GM12878 (cell line): Measurements from ENCODE around the gene UTP4. TPM values are rescaled to one million over a fixed set of nuclear protein-coding genes. Genes with fewer than 3 reads are reported as not detected.

Experiments
- ATAC-seq: fragments of 200-7000 bp; cut with Tn5 transposase; 3 replicates; pipeline ENCODE4 v1.9.1; 2020; ENCODE audit warnings: mild to moderate bottlenecking, moderate library complexity
- BruUV-seq: library from RNA; stranded (reverse); fragments of 400-500 nt; replicated peaks from 2 replicates; lab custom pipeline; 2021; lab: Mats Ljungman, UMichigan
- CTCF ChIA-PET: fragments of 300-600 bp; sonication (Branson Sonifier 250); formaldehyde crosslinking; extraction: SDS; loops from one replicate; lab custom pipeline; 2021; ENCODE audit warnings: inconsistent platforms; lab: Yijun Ruan, JAX
- POLR2A ChIA-PET: fragments of 350-600 bp; formaldehyde crosslinking; extraction: SDS; loops from one replicate; lab custom pipeline; 2021; ENCODE audit warnings: inconsistent platforms; lab: Charles Lee
- RAD21 ChIA-PET: fragments of 300-600 bp; sonication (Branson Sonifier 250); formaldehyde crosslinking; loops from one replicate; lab custom pipeline; 2023; ENCODE audit warnings: antibody characterized with exemption; ENCODE audit not compliant: unreplicated experiment; lab: Charles Lee
- SMC1A ChIA-PET: fragments of 300-600 bp; sonication (Branson Sonifier 250); formaldehyde crosslinking; loops from one replicate; lab custom pipeline; 2023; ENCODE audit not compliant: unreplicated experiment, uncharacterized antibody; lab: Charles Lee
- DNase-seq: peaks from one replicate; pipeline ENCODE4 v3.0.0-alpha.2; 2011; ENCODE audit warnings: low read depth, low spot score
- FAIRE-seq: peaks from 3 replicates; lab custom pipeline; 2011; peaks lifted over from hg19 to GRCh38; lab: Jason Lieb, UNC
- H2AFZ ChIP-seq: 2 replicates; pipeline ENCODE4 v1.6.0; 2011; ENCODE audit warnings: low read depth, low read length, control low read depth; ENCODE audit not compliant: control insufficient read depth
- H3K27ac ChIP-seq: 2 replicates; pipeline ENCODE4 v1.5.1; 2011; ENCODE audit warnings: control low read depth; ENCODE audit not compliant: control insufficient read depth, insufficient read depth
- H3K27me3 ChIP-seq, 2 experiments: replicated peaks in 1 of 2; 2 replicates each; pipeline versions ENCODE4 v1.6.0 to v1.6.1; 2011; ENCODE audit warnings: low read length in 1 of 2; ENCODE audit not compliant: control insufficient read depth in 2 of 2, insufficient read depth in 2 of 2
- H3K36me3 ChIP-seq, 2 experiments: 2 replicates each; pipeline ENCODE4 v1.5.1; 2011; ENCODE audit warnings: low read length in 1 of 2; ENCODE audit not compliant: control insufficient read depth in 2 of 2, insufficient read depth in 2 of 2
- H3K4me1 ChIP-seq: 2 replicates; pipeline ENCODE4 v1.6.1; 2011; ENCODE audit warnings: mild to moderate bottlenecking, low read length, moderate library complexity, mixed read lengths; ENCODE audit not compliant: control insufficient read depth, insufficient read depth
- H3K4me2 ChIP-seq: 2 replicates; pipeline ENCODE4 v1.6.0; 2011; ENCODE audit warnings: control low read depth; ENCODE audit not compliant: control insufficient read depth, insufficient read depth
- H3K4me3 ChIP-seq: fragments of 200-600 bp; sonication (generic); 2 replicates; pipeline ENCODE4 v1.5.1; 2016
- H3K79me2 ChIP-seq: 2 replicates; pipeline ENCODE4 v1.6.0; 2011; ENCODE audit warnings: low read length; ENCODE audit not compliant: control insufficient read depth, insufficient read depth
- H3K9ac ChIP-seq: 2 replicates; pipeline ENCODE4 v1.8.0; 2011; ENCODE audit warnings: low read length, control low read depth, mixed read lengths; ENCODE audit not compliant: control insufficient read depth, insufficient read depth
- H3K9me3 ChIP-seq: replicated peaks from 3 replicates; pipeline ENCODE4 v1.5.1; 2011; ENCODE audit warnings: mild to moderate bottlenecking, low read length; ENCODE audit not compliant: control insufficient read depth, insufficient read depth
- H4K20me1 ChIP-seq: 2 replicates; pipeline ENCODE4 v1.6.0; 2011; ENCODE audit not compliant: control insufficient read depth, insufficient read depth
- BACH1 ChIP-seq: fragments of 450-650 bp; IDR thresholded peaks from 2 replicates; pipeline ENCODE4 v1.6.1; 2017; ENCODE audit warnings: mild to moderate bottlenecking, borderline replicate concordance
- EZH2 ChIP-seq: IDR thresholded peaks from 2 replicates; pipeline ENCODE4 v1.6.1; 2012; ENCODE audit warnings: low read depth, mild to moderate bottlenecking, control low read depth, inconsistent platforms, low read length, borderline replicate concordance; ENCODE audit not compliant: control insufficient read depth
- HDGF ChIP-seq: fragments of 450-650 bp; IDR thresholded peaks from 2 replicates; pipeline ENCODE4 v1.6.1; 2016; ENCODE audit warnings: antibody characterized with exemption
- IKZF2 ChIP-seq, 2 experiments: fragments of 450-650 bp; IDR thresholded peaks; 2 replicates each; pipeline ENCODE4 v1.6.1; 2017; ENCODE audit warnings: mild to moderate bottlenecking in 2 of 2, moderate library complexity in 2 of 2
- KAT2A ChIP-seq: conservative IDR thresholded peaks from 2 replicates; pipeline ENCODE4 v1.6.1; 2011; ENCODE audit warnings: low read depth, low read length; ENCODE audit not compliant: control insufficient read depth
- MYB ChIP-seq: fragments of 150-350 bp; IDR thresholded peaks from 2 replicates; pipeline ENCODE4 v1.6.1; 2014; ENCODE audit warnings: mild to moderate bottlenecking, low read depth, low read length, borderline replicate concordance
- NFIC ChIP-seq: IDR thresholded peaks from 2 replicates; pipeline ENCODE4 v1.6.1; 2012; ENCODE audit warnings: low read depth, mild to moderate bottlenecking, inconsistent platforms, low read length, moderate library complexity
- NFXL1 ChIP-seq: fragments of 450-650 bp; IDR thresholded peaks from 2 replicates; pipeline ENCODE4 v1.6.1; 2017; ENCODE audit warnings: antibody characterized with exemption, mild to moderate bottlenecking, borderline replicate concordance
- POLR2AphosphoS5 ChIP-seq: IDR thresholded peaks from 2 replicates; pipeline ENCODE4 v1.6.1; 2011; ENCODE audit warnings: mild to moderate bottlenecking, low read length, inconsistent platforms
- RAD51 ChIP-seq: fragments of 450-650 bp; IDR thresholded peaks from 2 replicates; pipeline ENCODE4 v1.6.1; 2016; ENCODE audit warnings: moderate library complexity, mild to moderate bottlenecking, inconsistent platforms
- SMAD1 ChIP-seq: fragments of 450-650 bp; IDR thresholded peaks from 2 replicates; pipeline ENCODE4 v1.6.1; 2018; ENCODE audit warnings: mild to moderate bottlenecking, low read depth; ENCODE audit not compliant: partially characterized antibody
- SREBF1 ChIP-seq: IDR thresholded peaks from 2 replicates; pipeline ENCODE4 v1.6.1; 2012; ENCODE audit warnings: mild to moderate bottlenecking, low read length
- SUZ12 ChIP-seq: fragments of 200-600 bp; sonication (generic); IDR thresholded peaks from one replicate; pipeline ENCODE4 v1.6.1; 2018; ENCODE audit warnings: antibody characterized with exemption, mild to moderate bottlenecking; ENCODE audit not compliant: unreplicated experiment
- YY1 ChIP-seq: IDR thresholded peaks from 2 replicates; pipeline ENCODE4 v1.6.1; 2011; ENCODE audit warnings: low read depth, mild to moderate bottlenecking, low read length
- WGBS: methylation state at CpG from one replicate; pipeline ENCODE4 v1.1.6; 2016; ENCODE audit warnings: low lambda C conversion rate; ENCODE audit not compliant: insufficient replicate concordance, insufficient coverage; ENCODE audit errors: missing lambda C conversion rate; 5-methylcytosine and 5-hydroxymethylcytosine counted together
- in situ Hi-C: fragments of 300-500 bp; cut with MboI; formaldehyde crosslinking; loops from 9 replicates; pipeline ENCODE4 v1.14.3; 2018; ENCODE audit warnings: mixed read lengths
- intact Hi-C: fragments of 100-400 bp; cut with micrococcal nuclease; formaldehyde crosslinking; loops from one replicate; pipeline ENCODE4 v1.14.2; 2022; ENCODE audit not compliant: unreplicated experiment
- polyA plus RNA-seq, 11 experiments: library from polyadenylated mRNA; depleted of rRNA in 4 of 11; unstranded in 6 of 11; stranded (reverse) in 5 of 11; fragments of >200 nt; fragmentation: Nextera tagmentation in 4 of 11; fragmentation: Illumina TruSeq in 1 of 11; extraction: Ambion mirVana in 4 of 11; extraction: Trizol in 1 of 11; gene quantifications; 1 replicate in 1 of 11; 2 replicates in 10 of 11; pipeline versions ENCODE4 v1.2.1 to v1.2.3, GENCODE V29; 2011 to 2016; ENCODE audit warnings: inconsistent platforms in 2 of 11, missing spikeins in 2 of 11, low read depth in 1 of 11
- total RNA-seq, 4 experiments: library from RNA; depleted of rRNA in 3 of 4; stranded (reverse); fragments of >200 nt in 3 of 4; fragmentation: Illumina TruSeq in 1 of 4; extraction: Trizol in 1 of 4; gene quantifications; 2 replicates each; pipeline versions ENCODE4 v1.2.1 to v1.2.3, GENCODE V29; 2013 to 2021
- TF ChIP-seq, protein P1 (sequence below): fragments of 150-350 bp; IDR thresholded peaks from 2 replicates; pipeline ENCODE4 v1.6.1; 2014; ENCODE audit warnings: mild to moderate bottlenecking, low read depth, low read length
- TF ChIP-seq, protein P2 (sequence below): fragments of 450-650 bp; conservative IDR thresholded peaks from 2 replicates; pipeline ENCODE4 v1.6.1; 2017; ENCODE audit warnings: mild to moderate bottlenecking, moderate library complexity
- TF ChIP-seq, protein P3 (sequence below): fragments of 450-650 bp; IDR thresholded peaks from 2 replicates; pipeline ENCODE4 v1.6.1; 2017; ENCODE audit warnings: mild to moderate bottlenecking, low read depth, inconsistent platforms; ENCODE audit not compliant: poor library complexity, severe bottlenecking

Gene UTP4
- total and polyA plus RNA-seq, 10 of the 15 experiments (the other 5 are each of a cell fraction or from before 2014, with no cell fraction given) = 32.5 to 131 (median 84.0) TPM

DNA sequence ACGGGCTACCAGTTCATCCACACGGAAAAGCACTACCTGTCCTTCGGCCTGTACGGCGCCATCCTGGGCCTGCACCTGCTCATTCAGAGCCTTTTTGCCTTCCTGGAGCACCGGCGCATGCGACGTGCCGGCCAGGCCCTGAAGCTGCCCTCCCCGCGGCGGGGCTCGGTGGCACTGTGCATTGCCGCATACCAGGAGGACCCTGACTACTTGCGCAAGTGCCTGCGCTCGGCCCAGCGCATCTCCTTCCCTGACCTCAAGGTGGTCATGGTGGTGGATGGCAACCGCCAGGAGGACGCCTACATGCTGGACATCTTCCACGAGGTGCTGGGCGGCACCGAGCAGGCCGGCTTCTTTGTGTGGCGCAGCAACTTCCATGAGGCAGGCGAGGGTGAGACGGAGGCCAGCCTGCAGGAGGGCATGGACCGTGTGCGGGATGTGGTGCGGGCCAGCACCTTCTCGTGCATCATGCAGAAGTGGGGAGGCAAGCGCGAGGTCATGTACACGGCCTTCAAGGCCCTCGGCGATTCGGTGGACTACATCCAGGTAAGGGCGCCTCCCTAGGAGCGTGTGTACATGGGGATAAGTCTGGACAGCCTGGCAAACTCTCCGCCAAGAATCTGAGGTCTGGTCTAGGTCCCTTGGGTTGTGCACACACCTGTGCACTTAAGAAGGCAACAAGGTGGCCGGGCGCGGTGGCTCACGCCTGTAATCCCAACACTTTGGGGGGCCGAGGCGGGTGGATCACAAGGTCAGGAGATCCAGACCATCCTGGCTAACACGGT, 22.8 kb upstream of the UTP4 start:
- no peak overlapping the region for H3K4me3 ChIP-seq
- no peaks in the 10 kb centered on the region for H4K20me1 ChIP-seq
- peaks cover 6% of the 10 kb centered on the region for H3K4me1 ChIP-seq
- H3K9ac ChIP-seq = no peak overlapping the region
- no peaks in the 10 kb centered on the region for H3K9me3 ChIP-seq
- FAIRE-seq (no peak), ATAC-seq (no peak), DNase-seq (no peak)
- WGBS = 97% methylated on average over 48 of the region's 48 CpGs
- ChIA-PET RAD21 (no interaction called here), POLR2A (interaction anchor here (0.6 to 1.1 kb wide), 2 partner anchors 24 to 149 kb away, joined by 4 read pairs; no protein-coding TSS in a partner anchor), SMC1A (interaction anchor here (0.9 kb wide), 1 partner anchor 262 kb away, joined by 3 read pairs; no protein-coding TSS in a partner anchor), CTCF (interaction anchor here (1.2 kb wide), 1 partner anchor 14 kb away, joined by 4 read pairs; no protein-coding TSS in a partner anchor)
- no peak overlapping the region for H3K4me2 ChIP-seq
- intact Hi-C loops = no loop called here
- no peak overlapping the region for H2AFZ ChIP-seq
- no peaks in the 10 kb centered on the region for H3K36me3 ChIP-seq
- H3K27ac ChIP-seq = no peak overlapping the region
- no peaks in the 10 kb centered on the region for H3K79me2 ChIP-seq
- in situ Hi-C loops = no loop called here
- BruUV-seq = no TSS peak
- H3K27me3 ChIP-seq = peaks cover 1 to 3% of the 10 kb centered on the region in 2 experiments; a peak in 2 of 4 replicates
- TF ChIP-seq NFIC (no peak), BACH1 (no peak), KAT2A (no peak), HDGF (no peak), POLR2AphosphoS5 (no peak), SMAD1 (no peak), EZH2 (no peak), RAD51 (no peak), SUZ12 (no peak), NFXL1 (no peak), MYB (no peak), YY1 (no peak), IKZF2 (IDR thresholded peaks at IDR 0.05) (no peak), SREBF1 (no peak)
- TF ChIP-seq, protein P1, sequence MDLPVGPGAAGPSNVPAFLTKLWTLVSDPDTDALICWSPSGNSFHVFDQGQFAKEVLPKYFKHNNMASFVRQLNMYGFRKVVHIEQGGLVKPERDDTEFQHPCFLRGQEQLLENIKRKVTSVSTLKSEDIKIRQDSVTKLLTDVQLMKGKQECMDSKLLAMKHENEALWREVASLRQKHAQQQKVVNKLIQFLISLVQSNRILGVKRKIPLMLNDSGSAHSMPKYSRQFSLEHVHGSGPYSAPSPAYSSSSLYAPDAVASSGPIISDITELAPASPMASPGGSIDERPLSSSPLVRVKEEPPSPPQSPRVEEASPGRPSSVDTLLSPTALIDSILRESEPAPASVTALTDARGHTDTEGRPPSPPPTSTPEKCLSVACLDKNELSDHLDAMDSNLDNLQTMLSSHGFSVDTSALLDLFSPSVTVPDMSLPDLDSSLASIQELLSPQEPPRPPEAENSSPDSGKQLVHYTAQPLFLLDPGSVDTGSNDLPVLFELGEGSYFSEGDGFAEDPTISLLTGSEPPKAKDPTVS = no peak
- TF ChIP-seq, protein P2, sequence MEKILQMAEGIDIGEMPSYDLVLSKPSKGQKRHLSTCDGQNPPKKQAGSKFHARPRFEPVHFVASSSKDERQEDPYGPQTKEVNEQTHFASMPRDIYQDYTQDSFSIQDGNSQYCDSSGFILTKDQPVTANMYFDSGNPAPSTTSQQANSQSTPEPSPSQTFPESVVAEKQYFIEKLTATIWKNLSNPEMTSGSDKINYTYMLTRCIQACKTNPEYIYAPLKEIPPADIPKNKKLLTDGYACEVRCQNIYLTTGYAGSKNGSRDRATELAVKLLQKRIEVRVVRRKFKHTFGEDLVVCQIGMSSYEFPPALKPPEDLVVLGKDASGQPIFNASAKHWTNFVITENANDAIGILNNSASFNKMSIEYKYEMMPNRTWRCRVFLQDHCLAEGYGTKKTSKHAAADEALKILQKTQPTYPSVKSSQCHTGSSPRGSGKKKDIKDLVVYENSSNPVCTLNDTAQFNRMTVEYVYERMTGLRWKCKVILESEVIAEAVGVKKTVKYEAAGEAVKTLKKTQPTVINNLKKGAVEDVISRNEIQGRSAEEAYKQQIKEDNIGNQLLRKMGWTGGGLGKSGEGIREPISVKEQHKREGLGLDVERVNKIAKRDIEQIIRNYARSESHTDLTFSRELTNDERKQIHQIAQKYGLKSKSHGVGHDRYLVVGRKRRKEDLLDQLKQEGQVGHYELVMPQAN = no peak
- TF ChIP-seq, protein P3, sequence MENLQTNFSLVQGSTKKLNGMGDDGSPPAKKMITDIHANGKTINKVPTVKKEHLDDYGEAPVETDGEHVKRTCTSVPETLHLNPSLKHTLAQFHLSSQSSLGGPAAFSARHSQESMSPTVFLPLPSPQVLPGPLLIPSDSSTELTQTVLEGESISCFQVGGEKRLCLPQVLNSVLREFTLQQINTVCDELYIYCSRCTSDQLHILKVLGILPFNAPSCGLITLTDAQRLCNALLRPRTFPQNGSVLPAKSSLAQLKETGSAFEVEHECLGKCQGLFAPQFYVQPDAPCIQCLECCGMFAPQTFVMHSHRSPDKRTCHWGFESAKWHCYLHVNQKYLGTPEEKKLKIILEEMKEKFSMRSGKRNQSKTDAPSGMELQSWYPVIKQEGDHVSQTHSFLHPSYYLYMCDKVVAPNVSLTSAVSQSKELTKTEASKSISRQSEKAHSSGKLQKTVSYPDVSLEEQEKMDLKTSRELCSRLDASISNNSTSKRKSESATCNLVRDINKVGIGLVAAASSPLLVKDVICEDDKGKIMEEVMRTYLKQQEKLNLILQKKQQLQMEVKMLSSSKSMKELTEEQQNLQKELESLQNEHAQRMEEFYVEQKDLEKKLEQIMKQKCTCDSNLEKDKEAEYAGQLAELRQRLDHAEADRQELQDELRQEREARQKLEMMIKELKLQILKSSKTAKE = no peak
